ENCODE data around the gene IZUMO4. TPM values are rescaled to one million over a fixed set of nuclear protein-coding genes. Genes with fewer than 3 reads are reported as not detected.

IZUMO4 gene
- total and polyA plus RNA-seq, 9 donors: 1.8 to 31.7 (median 10.7) TPM

DNA sequence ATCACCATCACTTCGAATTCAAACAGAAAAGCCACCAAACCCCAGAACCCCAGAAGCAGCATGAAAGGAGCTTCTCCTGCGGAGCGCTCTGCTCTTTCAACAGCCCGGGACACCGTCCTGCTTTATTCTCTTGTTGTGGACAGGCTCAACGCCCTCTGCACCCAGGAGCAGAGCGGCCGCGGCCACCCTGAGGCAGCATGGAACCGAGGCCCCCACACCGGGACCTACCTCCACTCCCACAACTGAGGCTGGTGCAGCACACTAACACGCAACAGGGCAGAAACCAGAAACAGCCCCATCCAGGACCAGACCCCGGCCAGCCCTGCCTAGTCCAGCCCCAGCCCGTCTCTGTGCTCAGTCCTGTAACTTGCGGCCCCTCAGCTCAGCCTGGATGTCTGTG lies 47.5 kb downstream of the IZUMO4 start:
- DNase-seq: no peak
- peaks cover 4% of the 10 kb centered on the region for H3K4me1 ChIP-seq (ENCODE audit: insufficient read depth)
- no peaks in the 10 kb centered on the region for H3K27me3 ChIP-seq
- 87 to 94% (median 89%) methylated on average over 15 of the region's 15 CpGs for WGBS, 3 donors
- intact Hi-C loops (cut with DNase I): no loop called here
- TF ChIP-seq POLR2A (IDR thresholded peaks at IDR 0.05) (no peak), EP300 (IDR thresholded peaks at IDR 0.05) (no peak)
- TF ChIP-seq, protein P1, sequence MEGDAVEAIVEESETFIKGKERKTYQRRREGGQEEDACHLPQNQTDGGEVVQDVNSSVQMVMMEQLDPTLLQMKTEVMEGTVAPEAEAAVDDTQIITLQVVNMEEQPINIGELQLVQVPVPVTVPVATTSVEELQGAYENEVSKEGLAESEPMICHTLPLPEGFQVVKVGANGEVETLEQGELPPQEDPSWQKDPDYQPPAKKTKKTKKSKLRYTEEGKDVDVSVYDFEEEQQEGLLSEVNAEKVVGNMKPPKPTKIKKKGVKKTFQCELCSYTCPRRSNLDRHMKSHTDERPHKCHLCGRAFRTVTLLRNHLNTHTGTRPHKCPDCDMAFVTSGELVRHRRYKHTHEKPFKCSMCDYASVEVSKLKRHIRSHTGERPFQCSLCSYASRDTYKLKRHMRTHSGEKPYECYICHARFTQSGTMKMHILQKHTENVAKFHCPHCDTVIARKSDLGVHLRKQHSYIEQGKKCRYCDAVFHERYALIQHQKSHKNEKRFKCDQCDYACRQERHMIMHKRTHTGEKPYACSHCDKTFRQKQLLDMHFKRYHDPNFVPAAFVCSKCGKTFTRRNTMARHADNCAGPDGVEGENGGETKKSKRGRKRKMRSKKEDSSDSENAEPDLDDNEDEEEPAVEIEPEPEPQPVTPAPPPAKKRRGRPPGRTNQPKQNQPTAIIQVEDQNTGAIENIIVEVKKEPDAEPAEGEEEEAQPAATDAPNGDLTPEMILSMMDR (IDR thresholded peaks at IDR 0.05): no peak
- H3K4me3 ChIP-seq: no peak overlapping the region
- H3K27ac ChIP-seq: no peak overlapping the region
- no peaks in the 10 kb centered on the region for H3K9me3 ChIP-seq
- no peaks in the 10 kb centered on the region for H3K36me3 ChIP-seq

- peaks cover 13% of the 10 kb centered on the region for H3K4me1 ChIP-seq (ENCODE audit: insufficient read depth)
- 57 to 68% (median 58%) methylated on average over 16 of the region's 16 CpGs for WGBS, 3 donors
These were observed 49.1 kb downstream of the IZUMO4 start for GRCh38 chr19:2145831-2146241.

DNA sequence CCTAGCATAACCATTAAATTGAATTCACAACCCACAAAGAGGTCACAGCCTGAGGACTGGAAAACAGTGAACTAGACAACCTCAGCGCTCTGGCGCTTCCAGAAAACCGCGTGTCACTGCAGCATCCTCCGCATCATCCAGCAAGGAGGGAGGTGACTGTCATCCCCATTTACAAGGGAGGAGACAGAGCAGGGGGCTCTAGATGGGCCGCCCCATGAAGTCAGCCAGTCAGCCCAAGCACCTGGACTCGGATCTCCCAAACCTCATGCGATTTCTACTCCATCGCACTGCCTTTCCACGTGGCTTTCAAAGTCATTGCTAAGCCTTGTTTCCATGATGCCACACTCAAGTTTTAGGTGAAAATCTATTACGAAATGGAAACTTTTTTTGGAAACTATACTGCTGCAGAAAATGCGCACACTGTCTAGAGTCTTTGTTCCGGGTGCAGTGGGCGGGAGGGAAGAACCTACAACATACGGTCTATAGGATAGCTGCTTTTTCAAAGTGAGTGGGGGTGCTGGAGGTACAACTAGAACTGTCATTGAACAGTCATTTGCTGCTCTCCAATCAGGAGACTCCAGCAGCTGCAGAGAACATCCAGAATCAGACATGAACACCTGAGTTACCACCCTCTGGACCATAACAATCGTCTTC lies 51.9 kb downstream of the IZUMO4 start:
- no peaks in the 10 kb centered on the region for H3K9me3 ChIP-seq
- no peak overlapping the region for H3K4me3 ChIP-seq
- H3K36me3 ChIP-seq: no peaks in the 10 kb centered on the region
- TF ChIP-seq, protein P1 (IDR thresholded peaks at IDR 0.05): no peak
- TF ChIP-seq POLR2A (IDR thresholded peaks at IDR 0.05) (no peak), EP300 (IDR thresholded peaks at IDR 0.05) (no peak)
- intact Hi-C loops (cut with DNase I): no loop called here
- WGBS, 3 donors: 79 to 85% (median 81%) methylated on average over 16 of the region's 16 CpGs
- H3K27me3 ChIP-seq: no peaks in the 10 kb centered on the region
- peaks cover 13% of the 10 kb centered on the region for H3K4me1 ChIP-seq (ENCODE audit: insufficient read depth)
- no peak overlapping the region for H3K27ac ChIP-seq
- DNase-seq: no peak

More at GRCh38 chr19:2145831-2146241, 49.1 kb downstream of the IZUMO4 start:
- no peak for DNase-seq
- Histone ChIP-seq H3K4me3 (no peak overlapping the region), H3K36me3 (no peaks in the 10 kb centered on the region), H3K9me3 (no peaks in the 10 kb centered on the region), H3K27ac (no peak overlapping the region), H3K27me3 (no peaks in the 10 kb centered on the region)
- TF ChIP-seq EP300 (IDR thresholded peaks at IDR 0.05) (no peak), POLR2A (IDR thresholded peaks at IDR 0.05) (no peak)
- TF ChIP-seq, protein P1 (IDR thresholded peaks at IDR 0.05): no peak
- intact Hi-C loops (cut with DNase I): no loop called here

Other genes with a start within 250 kb of the IZUMO4 start
- gene REXO1, start 248.4 kb upstream of the IZUMO4 start, total RNA-seq: 10 to 100 TPM; 14.9 to 46.7 (median 30.4) TPM
- gene REXO1, start 248.4 kb upstream of the IZUMO4 start, polyA plus RNA-seq: 10 to 100 TPM in 1 of 2 donors, 1 to 10 TPM in 1; 4.8 to 21.5 TPM
- 10 to 100 TPM in 6 of 7 donors, 1 to 10 TPM in 1; 4.2 to 26.6 (median 14.4) TPM for gene KLF16, start 233.3 kb upstream of the IZUMO4 start, total RNA-seq
- gene KLF16, start 233.3 kb upstream of the IZUMO4 start, polyA plus RNA-seq: 1 to 10 TPM in 1 of 2 donors, under 1 TPM in 1; 0.63 to 5.4 TPM
- gene ABHD17A, start 211.4 kb upstream of the IZUMO4 start, total RNA-seq: 10 to 100 TPM; 54.2 to 87.3 (median 65.4) TPM
- 10 to 100 TPM in 1 of 2 donors, under 1 TPM in 1; 0.57 to 65.6 TPM for gene ABHD17A, start 211.4 kb upstream of the IZUMO4 start, polyA plus RNA-seq
- 10 to 100 TPM in 1 of 7 donors, 1 to 10 TPM in 6; 2.6 to 13.7 (median 4.6) TPM for gene ADAT3, start 191.5 kb upstream of the IZUMO4 start, total RNA-seq
- gene ADAT3, start 191.5 kb upstream of the IZUMO4 start, polyA plus RNA-seq: 1 to 10 TPM in 1 of 2 donors, not detected in 1; 2.3 TPM
- gene SCAMP4, start 191.5 kb upstream of the IZUMO4 start, total RNA-seq: 10 to 100 TPM; 32.0 to 87.0 (median 62.6) TPM
- gene SCAMP4, start 191.5 kb upstream of the IZUMO4 start, polyA plus RNA-seq: 10 to 100 TPM; 11.7 to 31.1 TPM
- gene CSNK1G2, start 155.7 kb upstream of the IZUMO4 start, total RNA-seq: 10 to 100 TPM; 35.9 to 65.4 (median 50.7) TPM
- gene CSNK1G2, start 155.7 kb upstream of the IZUMO4 start, polyA plus RNA-seq: 10 to 100 TPM in 1 of 2 donors, 1 to 10 TPM in 1; 5.9 to 48.7 TPM
- 100 to 1,000 TPM in 1 of 7 donors, 10 to 100 TPM in 6; 47.8 to 131 (median 90.2) TPM for gene BTBD2, start 81.2 kb upstream of the IZUMO4 start, total RNA-seq
- gene BTBD2, start 81.2 kb upstream of the IZUMO4 start, polyA plus RNA-seq: 10 to 100 TPM; 14.4 to 65.7 TPM
- 100 to 1,000 TPM in 5 of 7 donors, 10 to 100 TPM in 2; 58.3 to 186 (median 122) TPM for gene MKNK2, start 45.7 kb upstream of the IZUMO4 start, total RNA-seq
- gene MKNK2, start 45.7 kb upstream of the IZUMO4 start, polyA plus RNA-seq: 10 to 100 TPM; 22.1 to 69.5 TPM
- 10 to 100 TPM; 16.6 to 61.5 (median 47.8) TPM for gene MOB3A, start 589 bp upstream of the IZUMO4 start, total RNA-seq
- gene MOB3A, start 589 bp upstream of the IZUMO4 start, polyA plus RNA-seq: 10 to 100 TPM; 21.1 to 22.5 TPM
- gene AP3D1, start 54.7 kb downstream of the IZUMO4 start, total RNA-seq: 100 to 1,000 TPM in 1 of 7 donors, 10 to 100 TPM in 6; 36.7 to 102 (median 75.4) TPM
- 10 to 100 TPM; 43.5 to 49.9 TPM for gene AP3D1, start 54.7 kb downstream of the IZUMO4 start, polyA plus RNA-seq
- 10 to 100 TPM in 6 of 7 donors, 1 to 10 TPM in 1; 6.7 to 28.9 (median 21.3) TPM for gene DOT1L, start 67.0 kb downstream of the IZUMO4 start, total RNA-seq
- 1 to 10 TPM; 2.4 to 5.4 TPM for gene DOT1L, start 67.0 kb downstream of the IZUMO4 start, polyA plus RNA-seq
- gene PLEKHJ1, start 139.4 kb downstream of the IZUMO4 start, total RNA-seq: 10 to 100 TPM; 39.0 to 55.2 (median 46.8) TPM
- 10 to 100 TPM; 17.1 to 57.9 TPM for gene PLEKHJ1, start 139.4 kb downstream of the IZUMO4 start, polyA plus RNA-seq
- 100 to 1,000 TPM in 3 of 7 donors, 10 to 100 TPM in 4; 33.0 to 137 (median 89.8) TPM for gene SF3A2, start 139.9 kb downstream of the IZUMO4 start, total RNA-seq
- 10 to 100 TPM; 13.7 to 95.7 TPM for gene SF3A2, start 139.9 kb downstream of the IZUMO4 start, polyA plus RNA-seq
- 1 to 10 TPM in 6 of 7 donors, under 1 TPM in 1; 0.80 to 3.9 (median 1.3) TPM for gene AMH, start 152.4 kb downstream of the IZUMO4 start, total RNA-seq
- gene AMH, start 152.4 kb downstream of the IZUMO4 start, polyA plus RNA-seq: 10 to 100 TPM in 1 of 2 donors, not detected in 1; 12.0 TPM
- under 1 TPM in 4 of 7 donors, not detected in 3; 0.30 to 0.92 (median 0.41) TPM for gene JSRP1, start 159.5 kb downstream of the IZUMO4 start, total RNA-seq
- gene JSRP1, start 159.5 kb downstream of the IZUMO4 start, polyA plus RNA-seq: under 1 TPM in 1 of 2 donors, not detected in 1; 0.31 TPM
- under 1 TPM in 5 of 7 donors, not detected in 2; 0.11 to 0.62 (median 0.35) TPM for gene PEAK3, start 185.3 kb downstream of the IZUMO4 start, total RNA-seq
- under 1 TPM in 1 of 2 donors, not detected in 1; 0.10 TPM for gene PEAK3, start 185.3 kb downstream of the IZUMO4 start, polyA plus RNA-seq
- gene LINGO3, start 211.2 kb downstream of the IZUMO4 start, total RNA-seq: not detected
- gene LINGO3, start 211.2 kb downstream of the IZUMO4 start, polyA plus RNA-seq: not detected
- gene LSM7, start 231.7 kb downstream of the IZUMO4 start, total RNA-seq: 100 to 1,000 TPM in 2 of 7 donors, 10 to 100 TPM in 5; 59.4 to 159 (median 79.6) TPM
- gene LSM7, start 231.7 kb downstream of the IZUMO4 start, polyA plus RNA-seq: 100 to 1,000 TPM in 1 of 2 donors, 10 to 100 TPM in 1; 31.8 to 196 TPM
- 10 to 100 TPM; 33.5 to 66.6 (median 48.6) TPM for gene SPPL2B, start 231.8 kb downstream of the IZUMO4 start, total RNA-seq
- 10 to 100 TPM in 1 of 2 donors, 1 to 10 TPM in 1; 1.5 to 39.7 TPM for gene SPPL2B, start 231.8 kb downstream of the IZUMO4 start, polyA plus RNA-seq